Thoracic aorta (tissue), 2 donors: Measurements from ENCODE around the gene L3MBTL2. TPM values are rescaled to one million over a fixed set of nuclear protein-coding genes. Genes with fewer than 3 reads are reported as not detected.

Source experiments
- ATAC-seq: fragments of 150-250 bp; one replicate; pipeline ENCODE4 v1.8.0; 2017; ENCODE audit warnings: low read depth; ENCODE audit not compliant: insufficient number of reproducible peaks, low FRiP score
- DNase-seq: peaks from one replicate; pipeline ENCODE4 v3.0.0-alpha.2; 2020; ENCODE audit warnings: low spot score
- H3K27ac ChIP-seq, 2 donors: fragments of 200-600 bp; sonication (generic); 1 replicate in 1 of 2; 2 replicates in 1 of 2; pipeline ENCODE4 v1.5.1; 2016; ENCODE audit warnings: mild to moderate bottlenecking in 2 of 2, moderate library complexity in 2 of 2
- H3K27me3 ChIP-seq: fragments of 200-600 bp; sonication (generic); replicated peaks from 2 replicates; pipeline ENCODE4 v1.6.0; 2016; ENCODE audit warnings: mild to moderate bottlenecking; ENCODE audit not compliant: insufficient read depth
- H3K36me3 ChIP-seq: fragments of 200-600 bp; sonication (generic); one replicate; pipeline ENCODE4 v1.5.1; 2016
- H3K4me1 ChIP-seq, 2 donors: fragments of 200-600 bp; sonication (generic); 1 replicate in 1 of 2; 2 replicates in 1 of 2; pipeline versions ENCODE4 v1.5.1 to v1.6.0; 2016; ENCODE audit warnings: low read depth in 2 of 2, mild to moderate bottlenecking in 1 of 2; ENCODE audit not compliant: control insufficient read depth in 1 of 2
- H3K4me3 ChIP-seq: fragments of 200-600 bp; sonication (generic); 2 replicates; pipeline ENCODE4 v1.5.1; 2016; ENCODE audit warnings: mild to moderate bottlenecking
- H3K9me3 ChIP-seq: fragments of 200-600 bp; sonication (generic); 2 replicates; pipeline ENCODE4 v1.5.1; 2016
- total RNA-seq, 2 donors: library from RNA; depleted of rRNA; stranded (reverse); fragments of >200 nt; gene quantifications; one replicate each; pipeline versions ENCODE4 v1.1.0 to v1.2.3, GENCODE V29; 2016
- TF ChIP-seq, protein P1 (sequence below): fragments of 200-600 bp; sonication (generic); IDR thresholded peaks from one replicate; pipeline ENCODE4 v1.5.1; 2019; ENCODE audit warnings: antibody characterized with exemption

The L3MBTL2 gene
- total RNA-seq, 2 donors from 2014 or later: 14.8 to 21.4 TPM

DNA sequence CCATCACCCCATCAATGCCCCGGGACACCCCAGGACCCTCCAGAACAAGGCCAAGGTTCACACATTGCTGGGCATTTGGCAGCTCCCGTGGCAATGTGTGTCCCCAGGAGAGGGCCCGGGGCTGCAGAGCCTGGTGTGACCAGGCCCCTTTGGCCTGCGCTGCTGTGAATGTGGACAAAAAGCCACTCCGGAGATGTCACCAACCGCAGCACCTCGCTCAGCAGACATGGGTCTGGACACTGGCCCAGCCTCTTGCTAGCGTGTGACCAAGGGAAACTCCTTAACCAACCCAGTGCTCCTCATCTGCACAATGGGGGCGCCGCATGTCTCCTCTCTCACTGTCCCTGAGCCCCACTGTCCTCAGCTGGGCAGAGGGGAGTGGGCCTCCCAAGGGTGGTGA lies 43.6 kb downstream of the L3MBTL2 start:
- Histone ChIP-seq H3K9me3 (no peaks in the 10 kb centered on the region), H3K27me3 (no peaks in the 10 kb centered on the region), H3K36me3 (peaks cover 54% of the 10 kb centered on the region), H3K27ac (no peak overlapping the region), H3K4me3 (no peak overlapping the region), H3K4me1 (no peaks in the 10 kb centered on the region)
- TF ChIP-seq, protein P1, sequence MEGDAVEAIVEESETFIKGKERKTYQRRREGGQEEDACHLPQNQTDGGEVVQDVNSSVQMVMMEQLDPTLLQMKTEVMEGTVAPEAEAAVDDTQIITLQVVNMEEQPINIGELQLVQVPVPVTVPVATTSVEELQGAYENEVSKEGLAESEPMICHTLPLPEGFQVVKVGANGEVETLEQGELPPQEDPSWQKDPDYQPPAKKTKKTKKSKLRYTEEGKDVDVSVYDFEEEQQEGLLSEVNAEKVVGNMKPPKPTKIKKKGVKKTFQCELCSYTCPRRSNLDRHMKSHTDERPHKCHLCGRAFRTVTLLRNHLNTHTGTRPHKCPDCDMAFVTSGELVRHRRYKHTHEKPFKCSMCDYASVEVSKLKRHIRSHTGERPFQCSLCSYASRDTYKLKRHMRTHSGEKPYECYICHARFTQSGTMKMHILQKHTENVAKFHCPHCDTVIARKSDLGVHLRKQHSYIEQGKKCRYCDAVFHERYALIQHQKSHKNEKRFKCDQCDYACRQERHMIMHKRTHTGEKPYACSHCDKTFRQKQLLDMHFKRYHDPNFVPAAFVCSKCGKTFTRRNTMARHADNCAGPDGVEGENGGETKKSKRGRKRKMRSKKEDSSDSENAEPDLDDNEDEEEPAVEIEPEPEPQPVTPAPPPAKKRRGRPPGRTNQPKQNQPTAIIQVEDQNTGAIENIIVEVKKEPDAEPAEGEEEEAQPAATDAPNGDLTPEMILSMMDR: no peak
- DNase-seq (no peak), ATAC-seq (no peak)

DNA sequence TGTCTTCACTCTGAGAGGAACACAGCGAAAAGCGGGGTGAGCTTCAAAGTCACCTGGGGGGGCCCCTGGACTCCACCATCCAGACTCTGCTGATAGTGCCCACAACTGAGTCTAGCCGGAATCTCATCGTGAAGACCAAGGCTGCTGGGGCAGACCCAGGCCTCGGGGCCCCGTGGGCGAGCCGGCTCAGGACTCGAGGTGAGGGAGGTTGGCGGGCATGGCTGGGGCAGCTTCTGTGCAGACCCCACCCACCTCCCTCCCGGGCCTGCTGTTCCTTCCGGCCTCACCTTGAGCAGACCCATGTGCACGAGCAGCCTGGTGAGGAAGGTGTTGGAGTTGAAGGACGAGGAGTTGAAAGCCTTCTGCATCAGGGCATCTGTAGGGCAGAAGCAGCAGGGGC lies 44.3 kb downstream of the L3MBTL2 start:
- ATAC-seq: no peak
- Histone ChIP-seq H3K4me3 (no peak overlapping the region), H3K4me1 (no peaks in the 10 kb centered on the region), H3K9me3 (no peaks in the 10 kb centered on the region), H3K36me3 (peaks cover 54% of the 10 kb centered on the region), H3K27ac (no peak overlapping the region), H3K27me3 (no peaks in the 10 kb centered on the region)
- no peak for DNase-seq
- TF ChIP-seq, protein P1: no peak

DNA sequence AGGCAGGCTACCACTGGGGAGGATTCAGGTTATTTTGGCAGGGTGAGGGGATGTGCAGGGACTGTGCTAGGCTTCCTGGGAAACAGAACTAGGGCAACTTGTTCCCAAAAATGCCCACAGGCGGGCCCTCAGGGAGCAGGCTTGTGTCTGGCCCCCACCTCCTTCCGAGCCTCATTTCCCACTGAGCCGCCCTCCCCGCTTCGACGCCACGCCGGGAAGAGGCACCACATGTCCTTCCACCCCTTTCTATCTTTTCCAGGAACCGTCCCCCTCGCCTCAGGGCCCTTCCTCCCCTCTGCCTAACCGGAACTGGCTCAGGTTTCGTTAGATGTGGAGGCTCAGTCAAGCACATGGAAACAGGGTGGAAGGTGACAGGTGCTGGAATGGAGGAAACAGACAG lies 45.0 kb downstream of the L3MBTL2 start:
- H3K27me3 ChIP-seq: no peaks in the 10 kb centered on the region
- ATAC-seq (no peak), DNase-seq (no peak)
- no peaks in the 10 kb centered on the region for H3K9me3 ChIP-seq
- peaks cover 55% of the 10 kb centered on the region for H3K36me3 ChIP-seq
- H3K27ac ChIP-seq: no peak overlapping the region
- TF ChIP-seq, protein P1: no peak
- H3K4me1 ChIP-seq: no peaks in the 10 kb centered on the region
- H3K4me3 ChIP-seq: no peak overlapping the region

DNA sequence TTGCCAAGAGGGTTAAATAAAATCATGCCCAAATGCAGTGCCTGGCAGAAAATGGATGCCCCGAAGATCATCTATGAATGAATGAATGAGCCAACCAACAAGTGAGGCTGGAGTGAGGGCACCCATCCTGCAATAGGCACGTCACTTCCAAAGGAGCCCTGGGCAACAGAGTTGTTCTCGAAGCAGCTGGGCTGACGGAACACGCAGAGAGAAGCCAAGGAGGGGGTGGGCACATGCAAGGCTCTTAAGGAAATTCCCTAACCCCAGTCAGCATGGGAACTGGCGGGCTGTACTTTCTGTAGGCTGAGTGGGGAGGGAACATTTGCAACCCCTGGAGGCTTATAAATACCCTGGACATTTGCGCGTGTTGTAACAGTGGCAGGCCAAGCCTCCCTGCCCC lies 47.3 kb downstream of the L3MBTL2 start:
- H3K4me3 ChIP-seq: no peak overlapping the region
- no peak overlapping the region for H3K27ac ChIP-seq
- no peaks in the 10 kb centered on the region for H3K9me3 ChIP-seq
- no peaks in the 10 kb centered on the region for H3K4me1 ChIP-seq
- DNase-seq: no peak
- TF ChIP-seq, protein P1: no peak
- ATAC-seq: no peak
- peaks cover 62% of the 10 kb centered on the region for H3K36me3 ChIP-seq
- no peaks in the 10 kb centered on the region for H3K27me3 ChIP-seq

DNA sequence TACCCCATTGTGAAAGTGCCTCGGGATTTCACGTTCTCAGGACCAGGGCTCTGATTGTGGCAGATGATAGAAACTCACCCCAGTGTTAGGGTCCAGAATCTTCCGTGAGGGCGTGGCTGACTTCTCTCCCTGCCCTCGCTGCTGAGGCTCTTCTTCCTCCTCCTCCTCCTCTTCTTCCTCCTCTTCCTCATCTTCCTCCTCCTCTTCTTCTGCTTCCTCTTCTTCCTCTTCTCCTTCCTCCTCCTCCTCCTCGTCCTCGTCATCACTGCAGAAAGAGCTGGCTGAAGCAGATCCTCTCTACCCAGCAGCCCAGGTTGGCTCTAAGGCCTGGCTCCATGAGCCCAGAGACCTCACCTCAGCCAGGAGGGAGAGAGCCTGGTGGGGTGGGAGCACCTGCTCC lies 49.1 kb downstream of the L3MBTL2 start:
- no peaks in the 10 kb centered on the region for H3K4me1 ChIP-seq
- H3K9me3 ChIP-seq: no peaks in the 10 kb centered on the region
- ATAC-seq: no peak
- H3K27me3 ChIP-seq: no peaks in the 10 kb centered on the region
- no peak overlapping the region for H3K4me3 ChIP-seq
- no peak for DNase-seq
- TF ChIP-seq, protein P1: no peak
- peaks cover 63% of the 10 kb centered on the region for H3K36me3 ChIP-seq
- no peak overlapping the region for H3K27ac ChIP-seq
